SK-MEL-5 (cell line): Measurements from ENCODE around the gene FAM47E. TPM values are rescaled to one million over a fixed set of nuclear protein-coding genes. Genes with fewer than 3 reads are reported as not detected.

Experiments used
- DNase-seq: peaks from one replicate; pipeline ENCODE4 v3.0.0-alpha.2; 2016; ENCODE audit warnings: low read depth, low spot score
- in situ Hi-C: cut with HindIII; loops from 2 replicates; pipeline ENCODE4 v1.10.0; 2016; ENCODE audit warnings: low sequenced_read_pairs, high pct_unique_total_duplicates, low pct_unique_long_range_greater_than_20kb
- polyA plus RNA-seq, 2 experiments: library from polyadenylated mRNA; depleted of rRNA; stranded (reverse); fragments of >200 nt; gene quantifications; 2 replicates each; pipeline ENCODE4 v1.2.3, GENCODE V29; 2015
- total RNA-seq: library from RNA; depleted of rRNA; stranded (reverse); fragments of >200 nt; shearing (Covaris generic); gene quantifications from 2 replicates; pipeline ENCODE4 v1.2.3, GENCODE V29; 2014; rRNA removed

Gene FAM47E, protein sequence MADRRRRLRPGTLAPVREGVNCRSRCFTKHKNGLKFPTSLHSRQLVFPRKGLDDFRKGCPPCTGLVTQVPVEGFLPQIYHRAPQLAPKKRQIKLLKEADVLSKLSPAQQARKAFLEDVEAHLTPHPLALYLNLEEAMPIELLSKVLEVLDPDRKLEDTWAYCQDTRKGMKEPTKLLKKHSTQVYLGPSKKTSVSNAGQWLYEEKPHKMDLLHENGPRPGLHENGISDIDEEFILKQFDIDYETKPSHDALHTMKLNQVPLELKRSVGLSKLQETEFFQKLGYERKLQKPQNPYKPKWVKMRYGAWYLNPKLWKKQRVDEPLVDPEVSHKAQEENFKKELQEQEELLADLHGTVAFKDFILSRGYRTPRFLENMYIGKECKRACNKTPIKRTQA
- 0.16 and 1.4 TPM in 2 replicates for total RNA-seq
- 0.23 and 0.49 TPM in 2 replicates for polyA plus RNA-seq (2015; cell fraction: cytosol; rRNA removed)
- 1.1 and 7.4 TPM in 2 replicates for polyA plus RNA-seq (2015; cell fraction: nucleus; rRNA removed)

DNA sequence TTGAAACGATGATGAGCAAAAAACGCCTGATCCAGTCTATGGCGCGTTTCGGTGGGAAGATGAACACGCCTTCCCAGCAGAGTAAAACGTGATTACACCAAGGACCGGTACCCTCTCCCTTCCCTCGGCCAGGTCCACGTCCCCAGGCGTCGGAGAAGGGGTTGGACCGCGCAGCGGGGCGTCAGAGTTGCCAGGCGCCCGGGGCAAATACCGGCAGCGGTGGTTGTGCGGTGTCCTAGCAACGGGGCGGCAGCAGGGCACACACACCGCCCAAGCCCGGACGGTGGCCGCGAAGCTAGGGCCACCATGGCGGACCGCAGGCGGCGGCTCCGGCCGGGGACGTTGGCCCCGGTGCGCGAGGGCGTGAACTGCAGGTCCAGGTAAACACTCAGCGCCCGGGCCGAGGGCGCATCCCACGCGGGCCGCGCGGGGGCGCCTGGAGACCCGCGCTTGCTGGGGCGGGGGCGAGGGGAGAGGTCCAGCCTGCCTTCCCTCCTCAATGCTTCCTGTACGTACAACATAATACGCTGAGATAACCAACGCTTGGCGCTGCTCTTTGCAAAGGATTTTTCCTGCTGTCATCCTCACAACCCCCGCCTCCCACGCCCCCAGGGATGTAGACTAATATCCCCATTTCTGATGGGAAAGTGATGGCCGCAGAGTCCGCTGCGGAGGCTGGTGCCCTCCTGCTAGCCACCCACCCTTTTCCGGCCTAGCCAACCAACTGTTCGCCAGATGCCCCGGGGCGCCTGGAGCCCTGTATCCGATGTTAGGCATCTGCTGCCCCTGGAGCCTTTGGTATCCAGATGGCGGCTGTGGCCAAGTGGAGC lies at the start of gene FAM47E:
Gene FAM47E, plus strand, starts transcription at position 281 of the 830 bp plus-strand sequence. Its CDS starts 26 bp downstream, at position 307.
- in situ Hi-C loops, result no loop called here

DNA sequence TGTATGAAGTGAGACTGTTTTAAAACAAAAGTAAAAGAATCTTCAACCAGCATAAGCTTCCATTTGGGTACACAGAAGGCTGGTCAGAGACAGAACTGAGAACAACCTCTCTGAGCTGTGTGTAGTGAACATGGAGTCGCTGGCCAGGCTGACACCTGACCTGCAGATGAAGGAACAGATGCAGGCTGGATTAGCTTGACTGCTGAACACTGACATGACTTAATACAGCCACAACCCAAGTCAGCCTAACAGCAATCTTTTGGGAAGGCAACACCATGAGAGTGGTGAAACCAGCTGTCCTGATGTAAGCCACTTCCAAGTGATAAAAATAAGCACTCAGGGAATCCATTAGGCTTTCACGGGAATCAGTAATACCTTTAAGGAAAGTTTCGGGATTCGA lies 48.0 kb upstream of the FAM47E start:
- no peak for DNase-seq
- in situ Hi-C loops, result no loop called here

More for the DNA sequence above, at the start of gene FAM47E:
- peak; percentile 45 for DNase-seq

DNA sequence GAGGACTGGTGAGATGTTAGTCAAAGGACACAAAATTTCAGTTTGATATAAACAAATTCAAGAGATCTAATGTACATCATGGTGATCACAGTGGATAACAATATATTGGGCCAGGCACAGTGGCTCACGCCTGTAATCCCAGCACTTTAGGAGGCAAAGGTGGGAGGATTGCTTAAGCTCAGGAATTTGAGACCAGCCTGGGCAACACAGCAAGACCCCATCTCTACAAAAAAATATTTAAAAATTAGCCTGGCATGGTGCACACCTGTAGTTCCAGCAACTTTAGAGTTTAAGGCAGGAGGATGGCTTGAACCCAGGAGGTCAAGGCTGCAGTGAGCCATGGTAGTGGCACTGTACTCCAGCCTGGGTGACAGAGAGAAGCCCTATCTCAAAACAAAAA lies 46.6 kb upstream of the FAM47E start:
- DNase-seq, result no peak
- in situ Hi-C loops, result no loop called here

DNA sequence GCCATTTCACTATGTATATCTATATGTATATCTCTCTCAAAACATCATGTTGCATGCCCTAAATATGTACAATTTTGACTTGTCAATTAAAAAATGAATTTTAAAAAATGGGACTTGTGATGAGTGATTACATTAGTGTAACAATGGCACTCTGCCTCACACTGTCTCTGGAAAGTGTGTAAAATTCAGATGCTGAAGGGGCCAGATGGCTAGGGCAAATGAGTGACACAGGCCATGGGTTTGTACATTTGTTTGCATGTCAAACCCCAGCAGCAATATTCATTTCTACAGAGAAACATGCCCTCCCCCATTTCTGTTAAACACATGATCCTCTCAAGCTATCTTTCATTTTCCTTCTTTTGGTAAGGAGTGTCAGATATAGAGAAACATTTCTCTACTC lies 46.0 kb upstream of the FAM47E start:
- no peak for DNase-seq
- in situ Hi-C loops, result no loop called here

DNA sequence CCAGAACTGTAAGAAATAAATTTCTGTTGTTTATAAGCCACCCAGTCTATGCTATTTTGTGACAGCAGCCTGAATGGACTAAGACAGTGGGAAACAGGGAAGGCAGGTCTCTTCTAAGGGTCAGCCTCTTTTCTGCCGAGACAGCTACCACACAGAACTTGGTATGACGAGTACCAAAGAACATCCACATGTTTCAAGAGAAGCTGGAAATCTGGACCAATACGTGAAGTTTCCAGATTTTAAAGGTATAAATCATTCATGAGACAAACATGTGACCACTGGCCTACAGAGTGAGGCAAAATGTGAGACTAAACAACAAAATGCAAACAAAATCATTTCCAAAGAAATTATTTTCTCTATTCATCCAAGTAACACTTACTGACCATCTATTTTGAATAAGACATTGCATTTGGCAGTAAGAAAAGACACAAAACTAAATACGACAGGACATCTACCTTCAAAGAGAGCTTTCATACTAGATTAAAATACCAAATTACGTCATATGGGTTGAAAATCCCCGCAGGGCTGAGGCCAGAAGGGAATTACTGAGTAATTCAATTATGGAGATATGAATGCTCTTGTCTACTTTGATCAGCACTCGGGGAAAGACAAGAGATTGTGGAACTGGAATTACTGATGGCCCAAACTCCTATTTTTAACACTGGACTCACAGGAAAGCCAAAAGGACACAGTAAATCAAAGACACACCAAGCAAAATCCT lies 45.1 kb upstream of the FAM47E start:
- in situ Hi-C loops, result no loop called here
- peak; percentile 88 for DNase-seq

DNA sequence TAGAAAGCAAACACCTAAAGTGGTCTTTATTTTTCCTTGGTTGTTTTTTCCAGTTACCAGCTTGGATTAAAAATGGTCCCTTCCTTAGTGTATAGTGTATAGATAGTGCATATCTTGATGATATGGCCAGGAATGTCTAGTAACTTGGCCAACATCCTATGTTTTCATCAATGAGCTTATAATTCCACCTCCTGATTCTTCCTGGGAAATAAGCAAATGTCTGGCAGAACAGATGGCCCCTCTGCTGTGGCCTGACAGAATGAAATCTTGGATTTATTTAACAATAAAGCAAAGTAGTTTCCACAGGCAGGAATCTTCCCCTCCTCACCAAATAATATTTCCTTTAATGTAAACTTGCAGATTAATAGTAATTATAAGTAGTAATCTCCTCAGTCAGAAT lies 44.0 kb upstream of the FAM47E start:
- in situ Hi-C loops, result no loop called here
- DNase-seq, result no peak

DNA sequence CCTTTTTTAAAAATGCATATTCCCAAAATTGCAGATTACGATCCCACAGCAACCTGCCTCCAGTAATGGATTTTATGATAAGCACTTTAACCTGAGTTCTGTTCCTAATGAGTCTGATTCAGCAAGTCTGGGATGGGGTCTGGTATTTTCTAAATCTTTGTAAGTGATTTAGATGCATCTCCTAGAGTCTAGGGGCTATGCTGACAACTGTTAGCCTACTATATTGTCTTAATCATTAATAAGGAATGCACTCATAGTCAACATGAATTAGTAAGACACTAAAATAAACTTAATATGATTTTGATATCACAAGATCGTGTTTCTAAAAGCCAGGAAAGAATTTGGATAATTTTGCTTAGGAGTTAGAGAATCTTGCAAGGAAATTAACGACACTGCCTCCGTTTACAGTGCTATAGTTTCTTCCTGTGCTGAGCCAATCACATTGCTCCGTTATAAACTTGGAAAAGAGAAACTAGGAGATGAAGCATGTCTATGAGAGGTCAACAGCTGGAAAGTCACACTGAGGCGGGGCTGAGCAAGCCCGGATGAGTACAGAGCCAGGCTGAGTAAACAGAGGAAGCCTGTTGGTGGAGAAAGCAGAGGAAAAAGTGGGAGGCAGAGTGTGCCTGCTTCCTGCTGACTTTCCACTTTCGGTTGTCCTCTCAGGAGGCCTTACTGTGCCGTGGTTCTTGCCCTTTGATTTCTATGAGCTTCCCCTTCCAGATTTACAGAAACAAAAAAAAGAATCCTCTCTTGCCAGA lies 43.3 kb upstream of the FAM47E start:
- peak; percentile 91 for DNase-seq
- in situ Hi-C loops, result no loop called here

DNA sequence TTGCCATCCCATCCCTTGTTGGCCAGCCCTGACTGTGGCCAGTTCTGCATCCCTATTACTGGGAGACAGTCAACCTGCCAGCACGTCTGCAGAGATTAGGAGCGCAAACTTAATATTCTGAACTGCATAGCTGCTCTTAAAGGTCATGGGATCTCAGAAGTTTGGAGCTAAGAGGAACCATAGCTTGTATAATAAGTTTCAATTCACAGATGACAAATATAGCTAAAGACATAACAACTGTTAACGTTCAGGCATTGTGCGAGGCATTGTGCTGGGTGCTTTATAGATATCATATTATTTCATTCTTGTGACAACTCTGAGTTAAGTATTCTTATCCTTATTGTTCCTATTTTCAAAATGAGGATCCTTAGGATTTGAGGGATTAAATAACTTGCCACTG lies 41.6 kb upstream of the FAM47E start:
- in situ Hi-C loops, result no loop called here
- no peak for DNase-seq

DNA sequence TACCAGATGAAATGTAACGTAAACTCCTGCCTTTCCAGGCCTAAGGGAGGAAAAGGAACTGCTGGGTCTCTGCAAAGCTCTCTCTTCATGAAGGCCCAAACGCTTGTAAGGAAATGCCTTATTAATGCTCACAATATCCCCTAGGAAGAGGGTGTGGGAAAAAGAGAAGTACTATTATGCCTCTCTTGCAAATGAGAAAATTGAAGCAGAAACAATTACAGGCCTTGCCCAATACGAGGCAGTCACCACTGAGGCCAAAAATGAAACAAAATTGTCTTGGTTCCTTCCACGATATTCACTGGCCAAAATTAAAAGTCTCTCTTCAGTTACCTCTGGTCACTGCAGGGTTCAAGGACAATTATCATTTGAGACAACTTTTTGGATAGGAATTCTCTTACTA lies 41.1 kb upstream of the FAM47E start:
- in situ Hi-C loops, result no loop called here
- DNase-seq, result no peak

DNA sequence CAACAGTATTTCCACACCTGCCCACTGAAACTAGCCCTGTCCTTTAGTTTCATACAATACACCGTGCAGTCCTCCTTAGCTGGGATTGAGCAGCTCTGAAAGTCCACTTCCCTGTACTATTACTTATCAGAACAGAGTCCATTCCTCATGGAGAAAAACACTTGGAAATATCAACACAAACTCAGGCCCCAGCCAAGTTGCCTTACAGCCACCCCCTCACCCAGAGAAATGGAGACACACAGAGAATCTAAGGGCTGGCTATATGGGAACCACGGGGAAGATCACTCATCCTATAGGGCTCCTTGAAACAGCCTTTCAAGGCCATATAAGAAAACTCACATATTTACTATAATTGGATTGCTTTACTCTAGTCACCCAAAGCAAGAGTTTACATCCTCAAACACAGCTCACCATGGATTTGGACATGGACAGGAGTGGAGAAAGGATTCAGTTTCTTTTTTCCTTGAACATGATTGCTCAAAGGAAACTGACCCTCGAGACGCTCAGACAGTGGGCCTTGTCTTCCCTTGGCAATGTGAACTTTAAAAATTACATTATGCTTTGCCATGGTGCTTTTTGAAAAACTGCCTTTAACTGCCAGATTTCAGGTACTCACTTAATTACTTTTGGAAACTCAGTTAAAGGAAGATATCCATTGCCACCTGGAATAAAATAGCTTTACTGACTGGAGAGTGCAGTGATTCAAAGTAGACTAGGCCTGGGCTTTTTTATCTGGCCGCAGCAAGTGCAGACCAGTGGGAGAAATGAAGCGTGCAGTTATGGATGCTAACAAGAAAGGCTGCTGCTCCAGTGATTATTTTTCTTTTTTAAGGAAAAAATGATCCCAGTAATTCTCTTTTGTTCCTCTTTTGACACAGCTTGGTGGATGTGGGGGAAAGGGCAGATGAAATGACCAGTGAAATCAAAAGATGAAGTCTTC lies 39.5 kb upstream of the FAM47E start:
- DNase-seq, result no peak
- in situ Hi-C loops, result no loop called here

DNA sequence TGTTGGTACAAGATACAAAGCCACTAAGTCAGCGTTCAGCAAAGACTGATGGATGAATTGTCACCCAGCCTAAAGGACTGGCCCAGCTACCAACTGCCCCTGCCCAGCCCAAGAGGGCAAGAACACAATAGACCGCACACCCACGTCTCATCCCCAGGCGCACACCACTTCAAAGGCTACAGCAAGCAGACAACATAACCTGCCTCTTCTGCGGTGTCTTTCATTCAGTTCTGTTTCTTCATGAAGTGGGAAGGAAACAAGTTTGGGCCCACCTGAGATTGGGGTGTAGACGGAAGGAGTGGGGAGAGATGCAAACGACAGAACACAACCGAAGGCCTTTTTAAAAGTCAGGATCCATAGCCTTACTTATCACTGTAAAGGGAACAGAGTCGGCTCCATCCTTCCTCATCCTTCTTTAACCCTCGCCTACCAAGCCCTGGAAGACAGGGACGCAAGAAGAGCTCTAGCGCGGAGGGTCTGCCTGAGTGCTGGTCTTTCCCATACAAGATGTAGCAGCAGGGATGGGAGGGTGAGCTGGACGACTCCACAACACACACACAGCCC lies 38.6 kb upstream of the FAM47E start:
- in situ Hi-C loops, result no loop called here
- no peak for DNase-seq

DNA sequence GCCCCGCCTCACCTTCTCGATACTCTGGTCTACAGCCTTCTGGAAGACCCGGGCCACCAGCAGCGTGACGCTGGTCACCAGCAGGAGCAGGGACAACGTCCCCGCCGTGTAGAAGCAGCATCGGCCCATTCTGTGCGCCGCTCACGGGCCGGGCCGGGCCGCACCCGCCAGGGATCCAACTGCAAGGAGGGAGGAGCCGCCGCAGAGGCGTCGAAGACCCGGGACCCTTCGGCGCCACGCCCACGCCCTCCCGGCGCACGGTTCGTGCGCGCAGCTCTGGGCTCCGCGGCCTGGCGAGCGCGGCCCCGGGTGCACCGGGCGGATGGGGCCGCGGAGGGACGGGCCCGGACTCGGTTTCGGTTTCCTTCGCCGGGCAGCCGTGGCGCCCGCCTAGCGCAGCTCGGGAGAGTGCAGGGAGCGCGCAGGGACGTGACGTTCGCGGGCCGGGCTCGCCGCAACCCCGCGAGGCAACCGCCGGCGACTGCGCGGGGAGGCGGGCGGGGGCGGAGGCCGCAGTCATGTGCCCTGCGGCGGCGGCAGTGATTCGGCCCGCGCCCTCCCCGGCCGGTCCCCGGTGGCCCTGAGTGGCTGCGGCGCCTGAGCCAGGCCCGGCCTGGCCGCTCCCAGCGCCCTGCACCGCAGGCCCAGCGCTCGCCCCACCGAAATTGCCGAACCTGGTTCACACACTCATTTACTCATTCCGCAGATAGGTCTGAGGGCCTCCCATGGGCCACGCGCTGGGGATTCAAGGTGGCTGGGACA lies 37.9 kb upstream of the FAM47E start, which contains the start of gene SCARB2:
Gene SCARB2, minus strand, starts transcription at position 410 of the 762 bp plus-strand sequence. Its CDS starts 281 bp downstream, at position 129.
- DNase-seq, result peak; percentile 63
- in situ Hi-C loops, result no loop called here

DNA sequence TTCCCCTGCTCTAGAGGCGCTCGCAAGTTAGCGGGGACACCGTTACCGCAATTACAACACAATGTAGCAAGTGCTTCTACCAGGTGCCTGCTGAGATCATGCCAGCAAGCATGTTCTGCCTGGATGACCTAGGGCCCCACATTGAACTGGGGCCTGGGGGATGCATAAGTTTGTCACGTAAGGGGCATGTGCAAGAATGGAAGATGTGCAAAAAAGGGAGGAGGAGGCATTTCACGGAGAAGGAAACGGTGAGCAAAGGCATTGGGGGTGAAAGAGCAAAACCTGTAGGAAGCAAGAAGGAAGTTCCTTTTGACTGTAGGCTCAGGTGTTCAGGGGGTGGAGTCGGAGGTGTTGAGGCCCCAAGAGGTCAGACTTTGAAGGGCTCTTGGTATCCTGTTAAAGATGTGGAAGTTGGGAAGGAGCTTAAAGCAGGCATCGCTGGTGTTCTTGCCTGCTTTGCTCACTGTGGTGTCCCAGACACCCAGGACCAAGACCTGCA lies 37.3 kb upstream of the FAM47E start:
- no peak for DNase-seq
- in situ Hi-C loops, result no loop called here

DNA sequence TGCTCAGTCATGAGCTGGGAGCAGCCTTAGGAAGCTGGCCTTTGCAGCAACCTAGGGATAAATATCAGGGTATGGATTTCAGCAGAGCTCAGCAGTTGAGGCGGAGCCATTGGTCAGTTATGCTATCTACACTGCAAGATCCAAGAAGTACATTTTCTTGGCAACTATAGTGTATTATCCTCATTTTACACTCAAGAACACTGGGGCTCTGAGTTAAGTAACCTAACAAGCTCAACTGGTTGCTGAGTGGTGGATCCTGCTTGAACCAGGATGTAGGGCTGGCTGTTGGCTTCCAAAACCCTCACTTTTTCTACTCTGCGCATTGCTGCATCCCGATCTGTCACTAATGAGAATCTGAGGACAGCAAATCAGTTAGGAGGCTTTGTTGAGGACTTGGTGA lies 36.4 kb upstream of the FAM47E start:
- no peak for DNase-seq
- in situ Hi-C loops, result no loop called here

DNA sequence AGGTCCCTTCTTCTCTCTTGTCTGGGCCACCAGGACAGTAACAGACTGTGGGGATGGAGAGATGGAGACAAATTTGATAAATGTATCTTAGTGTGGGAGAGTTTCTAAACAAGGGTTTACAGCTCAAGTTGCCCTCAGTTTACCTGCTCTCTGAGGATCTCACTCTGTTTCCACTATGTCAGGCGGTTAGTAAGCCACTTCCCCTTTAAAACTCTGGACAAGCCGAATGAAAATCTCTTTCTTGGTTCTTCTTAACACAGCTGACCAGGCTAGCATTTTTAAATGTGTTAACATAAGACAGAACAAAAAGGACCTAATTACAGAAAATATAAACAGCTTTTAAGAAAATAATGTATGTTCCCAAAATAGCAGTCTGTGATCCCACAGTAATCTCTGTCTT lies 35.0 kb upstream of the FAM47E start:
- no peak for DNase-seq

More for the DNA sequence above, 35.0 kb upstream of the FAM47E start:
- in situ Hi-C loops, result no loop called here
